Keratinocyte (primary cell): Measurements from ENCODE around the gene FLNB. TPM values are rescaled to one million over a fixed set of nuclear protein-coding genes. Genes with fewer than 3 reads are reported as not detected.

Experiments
- DNase-seq: peaks from one replicate; pipeline ENCODE4 v3.0.0-alpha.2; 2011; ENCODE audit warnings: low read depth, missing footprints, low spot score
- FAIRE-seq: peaks from 2 replicates; lab custom pipeline; 2011; peaks lifted over from hg19 to GRCh38; lab: Jason Lieb, UNC
- H2AFZ ChIP-seq: 2 replicates; pipeline ENCODE4 v1.6.0; 2012; ENCODE audit warnings: low read length, control low read depth, inconsistent platforms; ENCODE audit not compliant: control insufficient read depth
- H3K27ac ChIP-seq: 2 replicates; pipeline ENCODE4 v1.5.1; 2011; ENCODE audit warnings: low read length; ENCODE audit not compliant: control insufficient read depth, insufficient read depth
- H3K27me3 ChIP-seq: 3 replicates; pipeline ENCODE4 v1.6.0; 2011; ENCODE audit warnings: low read length; ENCODE audit not compliant: control insufficient read depth, insufficient read depth; ENCODE audit errors: extremely low read depth
- H3K36me3 ChIP-seq, 2 experiments: 2 replicates in 1 of 2; 3 replicates in 1 of 2; pipeline ENCODE4 v1.5.1; 2011; ENCODE audit warnings: low read length in 2 of 2, mild to moderate bottlenecking in 1 of 2; ENCODE audit not compliant: control insufficient read depth in 2 of 2, insufficient read depth in 2 of 2; ENCODE audit errors: extremely low read depth in 1 of 2
- H3K4me1 ChIP-seq: 3 replicates; pipeline ENCODE4 v1.5.1; 2011; ENCODE audit warnings: low read length; ENCODE audit not compliant: control insufficient read depth, insufficient read depth; ENCODE audit errors: extremely low read depth
- H3K4me2 ChIP-seq: 3 replicates; pipeline ENCODE4 v1.6.0; 2011; ENCODE audit warnings: low read depth, low read length; ENCODE audit not compliant: control insufficient read depth, insufficient read depth; ENCODE audit errors: extremely low read depth
- H3K4me3 ChIP-seq, 3 experiments: fragments of 200-600 bp in 1 of 3; sonication (generic) in 1 of 3; 2 replicates in 2 of 3; 3 replicates in 1 of 3; pipeline ENCODE4 v1.5.1; 2011 to 2016; ENCODE audit warnings: low read length in 3 of 3, mild to moderate bottlenecking in 3 of 3, control low read depth in 2 of 3, inconsistent platforms in 1 of 3, low read depth in 1 of 3, mixed read lengths in 1 of 3, mixed run types in 1 of 3, moderate library complexity in 1 of 3; ENCODE audit not compliant: control insufficient read depth in 2 of 3, insufficient read depth in 2 of 3; ENCODE audit errors: extremely low read depth in 1 of 3
- H3K79me2 ChIP-seq: 2 replicates; pipeline ENCODE4 v1.6.0; 2012; ENCODE audit warnings: low read length; ENCODE audit not compliant: control insufficient read depth, insufficient read depth
- H3K9ac ChIP-seq: 3 replicates; pipeline ENCODE4 v1.6.0; 2011; ENCODE audit warnings: low read length; ENCODE audit not compliant: control insufficient read depth, insufficient read depth; ENCODE audit errors: extremely low read depth
- H3K9me1 ChIP-seq: 3 replicates; pipeline ENCODE4 v1.6.0; 2011; ENCODE audit warnings: low read length; ENCODE audit not compliant: control insufficient read depth, insufficient read depth; ENCODE audit errors: extremely low read depth
- H3K9me3 ChIP-seq: 2 replicates; pipeline ENCODE4 v1.5.1; 2012; ENCODE audit warnings: low read depth, low read length; ENCODE audit not compliant: control insufficient read depth
- H4K20me1 ChIP-seq: 3 replicates; pipeline ENCODE4 v1.6.0; 2011; ENCODE audit warnings: low read length; ENCODE audit not compliant: control insufficient read depth, insufficient read depth; ENCODE audit errors: extremely low read depth
- CTCF ChIP-seq, 3 experiments: IDR thresholded peaks in 1 of 3; conservative IDR thresholded peaks in 1 of 3; optimal IDR thresholded peaks in 1 of 3; 2 replicates in 2 of 3; 3 replicates in 1 of 3; pipeline versions ENCODE3 to v1.5.1; 2011; ENCODE audit warnings: low read length in 3 of 3, mild to moderate bottlenecking in 3 of 3, moderate library complexity in 2 of 3, control low read depth in 1 of 3, inconsistent platforms in 1 of 3; ENCODE audit not compliant: insufficient read depth in 2 of 3; ENCODE audit errors: extremely low read depth in 1 of 3
- EZH2 ChIP-seq: IDR thresholded peaks from one replicate; pipeline ENCODE4 v1.6.1; 2012; ENCODE audit warnings: inconsistent platforms, mild to moderate bottlenecking, low read length, moderate library complexity
- dilution Hi-C: fragments of 300-500 bp; cut with MboI; formaldehyde crosslinking; loops from one replicate; pipeline ENCODE4 v1.7.0; 2020; ENCODE audit warnings: low sequenced_read_pairs; ENCODE audit not compliant: extremely low pct_ligation_motif_present
- polyA plus RNA-seq, 5 experiments: library from polyadenylated mRNA; depleted of rRNA in 3 of 5; stranded (reverse) in 3 of 5; stranded (forward) in 1 of 5; unstranded in 1 of 5; fragments of >200 nt; gene quantifications; 1 replicate in 1 of 5; 2 replicates in 3 of 5; 3 replicates in 1 of 5; pipeline versions ENCODE4 v1.2.1 to v1.2.3, GENCODE V29; 2011 to 2012; ENCODE audit warnings: missing spikeins in 2 of 5, low read depth in 1 of 5, low replicate concordance in 1 of 5

FLNB gene
- polyA plus RNA-seq, 1 donor (not counting 4 experiments of a cell fraction or from before 2014, with no cell fraction given): 289 TPM

GRCh38 chr3:58072763-58073130 lies 64.5 kb downstream of the FLNB start:
- Histone ChIP-seq H3K9me1 (peaks cover 16% of the 10 kb centered on the region), H3K4me2 (no peak overlapping the region), H3K79me2 (peaks cover 100% of the 10 kb centered on the region), H3K27ac (no peak overlapping the region), H2AFZ (no peak overlapping the region), H3K27me3 (no peaks in the 10 kb centered on the region), H3K4me3 (no peak overlapping the region), H3K9me3 (no peaks in the 10 kb centered on the region), H4K20me1 (peaks cover 86% of the 10 kb centered on the region), H3K36me3 (peaks cover 46 to 50% of the 10 kb centered on the region in 2 experiments), H3K9ac (no peak overlapping the region), H3K4me1 (peaks cover 5% of the 10 kb centered on the region)
- DNase-seq (no peak), FAIRE-seq (no peak)
- dilution Hi-C loops: no loop called here
- no peak for TF ChIP-seq CTCF (optimal IDR thresholded peaks at IDR 0.05 in 1 of 3, IDR thresholded peaks at IDR 0.05 in 1 of 3, conservative IDR thresholded peaks at IDR 0.05 in 1 of 3; ENCODE audit: extremely low read depth in 1 of 3, insufficient read depth in 2 of 3, low read length in 3 of 3)
- TF ChIP-seq EZH2: no peak

GRCh38 chr3:58073301-58074108 lies 65.3 kb downstream of the FLNB start:
- Histone ChIP-seq H3K36me3 (peaks cover 46 to 47% of the 10 kb centered on the region in 2 experiments), H3K27ac (no peak overlapping the region), H3K27me3 (no peaks in the 10 kb centered on the region), H3K9me3 (no peaks in the 10 kb centered on the region), H2AFZ (no peak overlapping the region), H3K4me1 (peaks cover 5% of the 10 kb centered on the region), H3K9me1 (peaks cover 10% of the 10 kb centered on the region), H3K4me3 (no peak overlapping the region), H3K9ac (no peak overlapping the region), H3K79me2 (peaks cover 100% of the 10 kb centered on the region), H3K4me2 (no peak overlapping the region), H4K20me1 (peaks cover 83% of the 10 kb centered on the region)
- FAIRE-seq: no peak
- no peak for TF ChIP-seq EZH2
- no peak for TF ChIP-seq CTCF (optimal IDR thresholded peaks at IDR 0.05 in 1 of 3, IDR thresholded peaks at IDR 0.05 in 1 of 3, conservative IDR thresholded peaks at IDR 0.05 in 1 of 3; ENCODE audit: extremely low read depth in 1 of 3, insufficient read depth in 2 of 3, low read length in 3 of 3)
- no peak for DNase-seq
- dilution Hi-C loops: no loop called here
